CD14-positive monocyte (primary cell): ENCODE results near the gene ZSWIM2. TPM values are rescaled to one million over a fixed set of nuclear protein-coding genes. Genes with fewer than 3 reads are reported as not detected.

Experiments
- DNase-seq, 3 donors: peaks; one replicate each; pipeline ENCODE4 v3.0.0-alpha.2; 2011 to 2022
- H2AFZ ChIP-seq: 2 replicates; pipeline ENCODE4 v1.6.0; 2012; ENCODE audit warnings: mild to moderate bottlenecking, low read depth, low read length, inconsistent platforms; ENCODE audit not compliant: insufficient read depth, poor library complexity, severe bottlenecking
- H3K27ac ChIP-seq, 2 donors: 1 replicate in 1 of 2; 2 replicates in 1 of 2; pipeline ENCODE4 v1.5.1; 2012 to 2013; ENCODE audit warnings: low read length in 2 of 2, control low read depth in 1 of 2, inconsistent platforms in 1 of 2, low read depth in 1 of 2, mild to moderate bottlenecking in 1 of 2
- H3K27me3 ChIP-seq, 2 donors: one replicate each; pipeline versions ENCODE4 v1.6.0 to v1.6.1; 2011 to 2013; ENCODE audit warnings: low read length in 2 of 2; ENCODE audit not compliant: control insufficient read depth in 2 of 2, insufficient read depth in 2 of 2
- H3K36me3 ChIP-seq, 2 donors: replicated peaks in 1 of 2; 1 replicate in 1 of 2; 2 replicates in 1 of 2; pipeline versions ENCODE4 v1.5.1 to v1.6.1; 2012 to 2013; ENCODE audit warnings: low read length in 2 of 2, control low read depth in 1 of 2, inconsistent platforms in 1 of 2, mild to moderate bottlenecking in 1 of 2; ENCODE audit not compliant: insufficient read depth in 2 of 2, control insufficient read depth in 1 of 2
- H3K4me1 ChIP-seq, 2 donors: 1 replicate in 1 of 2; 2 replicates in 1 of 2; pipeline versions ENCODE4 v1.5.1 to v1.6.1; 2012 to 2013; ENCODE audit warnings: low read length in 2 of 2, control low read depth in 1 of 2, inconsistent platforms in 1 of 2, mild to moderate bottlenecking in 1 of 2, moderate library complexity in 1 of 2; ENCODE audit not compliant: insufficient read depth in 2 of 2, control insufficient read depth in 1 of 2
- H3K4me2 ChIP-seq: replicated peaks from 2 replicates; pipeline ENCODE3; 2012; ENCODE audit warnings: low read length, moderate library complexity, mild to moderate bottlenecking; ENCODE audit not compliant: poor library complexity, severe bottlenecking; ENCODE audit errors: extremely low read depth
- H3K4me3 ChIP-seq, 3 experiments: fragments of 200-600 bp in 1 of 3; sonication (generic) in 1 of 3; replicated peaks in 1 of 3; 1 replicate in 2 of 3; 2 replicates in 1 of 3; pipeline ENCODE4 v1.5.1; 2011 to 2013; ENCODE audit warnings: low read length in 3 of 3, mild to moderate bottlenecking in 3 of 3, control low read depth in 2 of 3, low read depth in 2 of 3, inconsistent platforms in 1 of 3, moderate library complexity in 1 of 3
- H3K79me2 ChIP-seq: 2 replicates; pipeline ENCODE4 v1.6.0; 2012; ENCODE audit warnings: mild to moderate bottlenecking, control low read depth, inconsistent platforms, low read length, moderate library complexity; ENCODE audit not compliant: insufficient read depth
- H3K9ac ChIP-seq: 2 replicates; pipeline ENCODE4 v1.6.0; 2017; ENCODE audit warnings: low read length, mild to moderate bottlenecking; ENCODE audit not compliant: insufficient read depth, poor library complexity, severe bottlenecking
- H3K9me3 ChIP-seq, 2 donors: replicated peaks in 1 of 2; 1 replicate in 1 of 2; 2 replicates in 1 of 2; pipeline versions ENCODE4 v1.5.1 to v1.6.1; 2012 to 2013; ENCODE audit warnings: low read length in 2 of 2, control low read depth in 1 of 2; ENCODE audit not compliant: control insufficient read depth in 1 of 2, insufficient read depth in 1 of 2
- H4K20me1 ChIP-seq: 2 replicates; pipeline ENCODE4 v1.6.0; 2012; ENCODE audit warnings: mild to moderate bottlenecking, low read length, control low read depth, moderate library complexity; ENCODE audit not compliant: insufficient read depth
- H3K27ac Mint-ChIP-seq, 7 donors: one replicate each; pipeline ENCODE4 v1.8.0; 2020; ENCODE audit warnings: mild to moderate bottlenecking in 7 of 7, mixed read lengths in 7 of 7, moderate library complexity in 6 of 7, inconsistent platforms in 2 of 7
- H3K27me3 Mint-ChIP-seq, 3 donors: one replicate each; pipeline ENCODE4 v1.8.0; 2021 to 2022; ENCODE audit warnings: low read depth in 3 of 3, mild to moderate bottlenecking in 3 of 3, mixed read lengths in 3 of 3, moderate library complexity in 3 of 3, inconsistent platforms in 1 of 3
- H3K36me3 Mint-ChIP-seq, 2 donors: one replicate each; pipeline ENCODE4 v1.8.0; 2020; ENCODE audit warnings: mixed read lengths in 2 of 2, inconsistent platforms in 1 of 2, mild to moderate bottlenecking in 1 of 2
- H3K4me1 Mint-ChIP-seq: one replicate; pipeline ENCODE4 v1.8.0; 2020; ENCODE audit warnings: mild to moderate bottlenecking, mixed read lengths
- H3K4me3 Mint-ChIP-seq, 2 donors: one replicate each; pipeline ENCODE4 v1.8.0; 2020; ENCODE audit warnings: mild to moderate bottlenecking in 2 of 2, mixed read lengths in 2 of 2, moderate library complexity in 1 of 2
- H3K9me3 Mint-ChIP-seq, 7 donors: one replicate each; pipeline ENCODE4 v1.8.0; 2020 to 2022; ENCODE audit warnings: mixed read lengths in 7 of 7, mild to moderate bottlenecking in 6 of 7, moderate library complexity in 6 of 7, inconsistent platforms in 2 of 7
- WGBS: methylation state at CpG from one replicate; pipeline ENCODE4 v1.1.5; 2013; ENCODE audit warnings: missing lambda C conversion rate; ENCODE audit not compliant: insufficient coverage; 5-methylcytosine and 5-hydroxymethylcytosine counted together
- intact Hi-C, 2 donors: fragments of 100-400 bp; cut with micrococcal nuclease; formaldehyde crosslinking; loops; one replicate each; pipeline versions ENCODE4 v1.15.0 to v1.15.1; 2023
- polyA plus RNA-seq, 3 donors: library from polyadenylated mRNA; depleted of rRNA in 1 of 3; unstranded in 2 of 3; stranded (reverse) in 1 of 3; fragments of 300-500 nt in 2 of 3; fragments of >200 nt in 1 of 3; fragmentation: Illumina TruSeq in 2 of 3; gene quantifications; 1 replicate in 2 of 3; 2 replicates in 1 of 3; pipeline ENCODE4 v1.2.3, GENCODE V29; 2012 to 2021
- TF ChIP-seq, protein P1 (sequence below): fragments of 200-600 bp; IDR thresholded peaks from one replicate; pipeline ENCODE4 v1.8.0; 2022; ENCODE audit warnings: antibody characterized with exemption, mild to moderate bottlenecking

The ZSWIM2 gene
- polyA plus RNA-seq, 3 donors: 0.28 to 0.47 TPM; not detected in 1

DNA sequence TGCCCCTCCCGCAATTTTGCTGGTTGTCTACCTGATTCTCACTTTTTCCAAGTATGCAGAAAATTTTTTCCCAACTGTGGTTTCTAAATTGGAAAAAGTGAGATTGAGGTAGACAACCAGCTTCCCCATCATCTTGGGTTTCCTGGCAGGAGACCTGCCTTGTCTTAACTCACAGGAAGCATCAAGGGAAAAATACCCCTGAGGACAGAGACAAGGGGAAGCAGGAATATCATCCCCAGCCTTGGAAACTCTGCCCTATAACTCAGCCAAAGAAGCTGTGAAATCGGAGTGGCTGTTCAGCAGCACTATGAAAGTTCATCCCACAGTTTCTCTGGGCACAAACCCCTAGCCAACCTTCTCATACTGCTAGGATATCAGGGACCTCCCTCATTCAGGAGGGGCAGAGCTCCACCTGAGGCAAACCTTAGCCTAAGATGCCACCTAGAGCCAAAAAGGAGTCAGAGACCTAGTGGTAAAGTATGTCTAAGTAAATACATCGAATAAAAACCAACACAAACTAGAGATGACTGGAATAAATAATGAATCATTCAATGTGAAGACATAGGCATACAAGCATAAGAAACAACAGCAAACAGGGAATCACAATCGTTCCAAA lies 68.2 kb downstream of the ZSWIM2 start:
- Histone ChIP-seq H3K36me3 (no peaks in the 10 kb centered on the region), H3K27ac (no peak overlapping the region), H4K20me1 (no peaks in the 10 kb centered on the region), H3K4me3 (no peak overlapping the region), H3K4me2 (no peak overlapping the region), H3K79me2 (no peaks in the 10 kb centered on the region), H3K27me3 (no peaks in the 10 kb centered on the region), H3K9me3 (peaks cover 0 to 32% of the 10 kb centered on the region in 2 donors), H3K4me1 (no peaks in the 10 kb centered on the region), H2AFZ (no peak overlapping the region), H3K9ac (no peak overlapping the region)
- 33% methylated on average over 1 of the region's 4 CpGs for WGBS
- H3K27me3 Mint-ChIP-seq: peaks cover 0 to 2% (median 2%) of the 10 kb centered on the region in 3 donors
- TF ChIP-seq, protein P1, sequence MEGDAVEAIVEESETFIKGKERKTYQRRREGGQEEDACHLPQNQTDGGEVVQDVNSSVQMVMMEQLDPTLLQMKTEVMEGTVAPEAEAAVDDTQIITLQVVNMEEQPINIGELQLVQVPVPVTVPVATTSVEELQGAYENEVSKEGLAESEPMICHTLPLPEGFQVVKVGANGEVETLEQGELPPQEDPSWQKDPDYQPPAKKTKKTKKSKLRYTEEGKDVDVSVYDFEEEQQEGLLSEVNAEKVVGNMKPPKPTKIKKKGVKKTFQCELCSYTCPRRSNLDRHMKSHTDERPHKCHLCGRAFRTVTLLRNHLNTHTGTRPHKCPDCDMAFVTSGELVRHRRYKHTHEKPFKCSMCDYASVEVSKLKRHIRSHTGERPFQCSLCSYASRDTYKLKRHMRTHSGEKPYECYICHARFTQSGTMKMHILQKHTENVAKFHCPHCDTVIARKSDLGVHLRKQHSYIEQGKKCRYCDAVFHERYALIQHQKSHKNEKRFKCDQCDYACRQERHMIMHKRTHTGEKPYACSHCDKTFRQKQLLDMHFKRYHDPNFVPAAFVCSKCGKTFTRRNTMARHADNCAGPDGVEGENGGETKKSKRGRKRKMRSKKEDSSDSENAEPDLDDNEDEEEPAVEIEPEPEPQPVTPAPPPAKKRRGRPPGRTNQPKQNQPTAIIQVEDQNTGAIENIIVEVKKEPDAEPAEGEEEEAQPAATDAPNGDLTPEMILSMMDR: no peak
- H3K9me3 Mint-ChIP-seq: peaks cover 3 to 34% (median 13%) of the 10 kb centered on the region in 7 donors
- no peaks in the 10 kb centered on the region for H3K36me3 Mint-ChIP-seq
- DNase-seq: no peak
- no peak overlapping the region for H3K4me3 Mint-ChIP-seq
- H3K4me1 Mint-ChIP-seq: no peaks in the 10 kb centered on the region
- no peak overlapping the region for H3K27ac Mint-ChIP-seq
- intact Hi-C loops: no loop called here

Other genes with a start within 250 kb of the ZSWIM2 start
- gene FAM171B, start 155.1 kb downstream of the ZSWIM2 start, polyA plus RNA-seq: under 1 TPM; 0.12 to 0.31 (median 0.28) TPM